Left ventricle myocardium inferior (tissue), 1 donor: ENCODE results near the gene RASAL2. TPM values are rescaled to one million over a fixed set of nuclear protein-coding genes. Genes with fewer than 3 reads are reported as not detected.

Experiments
- DNase-seq: peaks from one replicate; pipeline ENCODE4 v3.0.0-alpha.2; 2020
- H3K27ac ChIP-seq: fragments of 200-600 bp; replicated peaks from 2 replicates; pipeline ENCODE4 v1.8.0; 2021
- H3K27me3 ChIP-seq: fragments of 200-600 bp; 2 replicates; pipeline ENCODE4 v1.8.0; 2021; ENCODE audit warnings: low read depth
- H3K36me3 ChIP-seq: fragments of 200-600 bp; 2 replicates; pipeline ENCODE4 v1.8.0; 2021
- H3K4me1 ChIP-seq: fragments of 200-600 bp; 2 replicates; pipeline ENCODE4 v1.8.0; 2021
- H3K4me3 ChIP-seq: fragments of 200-600 bp; 2 replicates; pipeline ENCODE4 v1.8.0; 2021; ENCODE audit warnings: mild to moderate bottlenecking, moderate library complexity
- H3K9me3 ChIP-seq: fragments of 200-600 bp; replicated peaks from 2 replicates; pipeline ENCODE4 v1.8.0; 2021
- CTCF ChIP-seq: fragments of 200-600 bp; IDR thresholded peaks from 2 replicates; pipeline ENCODE4 v1.8.0; 2021; ENCODE audit warnings: antibody characterized with exemption, mild to moderate bottlenecking, borderline replicate concordance
- intact Hi-C: fragments of 100-400 bp; cut with micrococcal nuclease; formaldehyde crosslinking; loops from one replicate; pipeline ENCODE4 v1.11.0; 2022
- total RNA-seq: library from RNA; stranded (reverse); fragmentation: NEBNext Ultra II Directional; extraction: Animal tissue kit (Norgen Biotek cat#: 25700); gene quantifications from one replicate; pipeline ENCODE4 v1.2.1, GENCODE V29; 2021
- donor health status: DM: no; HTN: yes; CAD: no; lungs with severe emphysema.

Gene RASAL2
- total RNA-seq, 1 donor from 2014 or later = 28.3 TPM

DNA sequence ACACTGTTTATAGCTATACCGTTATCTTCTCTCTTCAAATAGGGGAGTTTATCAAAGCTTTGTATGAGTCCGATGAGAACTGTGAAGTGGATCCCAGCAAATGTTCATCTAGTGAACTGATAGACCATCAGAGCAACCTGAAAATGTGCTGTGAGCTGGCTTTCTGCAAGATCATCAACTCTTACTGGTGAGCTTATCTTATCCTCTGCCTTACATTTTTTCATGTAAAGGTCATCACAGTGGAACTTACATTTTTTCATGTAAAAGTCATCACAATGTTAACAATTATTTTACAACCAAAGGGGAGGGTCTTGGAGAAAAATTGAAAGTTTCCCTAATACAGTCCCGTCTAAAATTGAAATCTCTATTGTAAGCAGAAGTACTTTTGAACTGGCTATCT is 357.6 kb downstream of the RASAL2 start:
- no peak for DNase-seq
- Histone ChIP-seq H3K27ac (no peak overlapping the region), H3K9me3 (no peaks in the 10 kb centered on the region), H3K36me3 (peaks cover 38% of the 10 kb centered on the region), H3K4me3 (no peak overlapping the region), H3K4me1 (peaks cover 5% of the 10 kb centered on the region), H3K27me3 (no peaks in the 10 kb centered on the region)
- no peak for TF ChIP-seq CTCF
- intact Hi-C loops = no loop called here

DNA sequence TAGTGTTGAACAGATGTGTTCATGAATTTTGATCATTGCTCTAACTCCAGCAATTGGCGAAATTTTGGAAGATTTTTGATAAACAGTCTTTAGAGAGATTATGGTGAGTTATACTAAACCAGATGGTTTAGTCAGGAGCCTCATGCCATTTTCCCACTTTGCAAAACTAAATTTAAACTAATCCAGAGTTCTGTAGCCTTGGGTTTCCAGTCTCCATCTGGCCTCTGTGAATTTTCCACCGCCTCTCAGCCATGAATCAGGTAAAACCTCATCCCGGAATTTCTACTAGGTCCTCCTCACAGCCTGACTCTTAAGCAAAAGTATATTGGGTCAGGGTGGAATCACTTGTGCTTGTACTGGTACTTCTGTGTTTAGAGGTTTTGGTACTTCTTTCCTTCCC is 358.1 kb downstream of the RASAL2 start:
- intact Hi-C loops = no loop called here
- Histone ChIP-seq H3K36me3 (peaks cover 40% of the 10 kb centered on the region), H3K4me1 (peaks cover 5% of the 10 kb centered on the region), H3K4me3 (no peak overlapping the region), H3K9me3 (no peaks in the 10 kb centered on the region), H3K27ac (no peak overlapping the region), H3K27me3 (no peaks in the 10 kb centered on the region)
- TF ChIP-seq CTCF = no peak
- no peak for DNase-seq

GRCh38 chr1:178456472-178456871 is 362.6 kb downstream of the RASAL2 start:
- H3K9me3 ChIP-seq = no peaks in the 10 kb centered on the region
- peaks cover 26% of the 10 kb centered on the region for H3K4me1 ChIP-seq
- no peaks in the 10 kb centered on the region for H3K27me3 ChIP-seq
- no peak for TF ChIP-seq CTCF
- H3K36me3 ChIP-seq = peaks cover 52% of the 10 kb centered on the region
- DNase-seq = no peak
- no peak overlapping the region for H3K4me3 ChIP-seq
- intact Hi-C loops = no loop called here
- no peak overlapping the region for H3K27ac ChIP-seq

DNA sequence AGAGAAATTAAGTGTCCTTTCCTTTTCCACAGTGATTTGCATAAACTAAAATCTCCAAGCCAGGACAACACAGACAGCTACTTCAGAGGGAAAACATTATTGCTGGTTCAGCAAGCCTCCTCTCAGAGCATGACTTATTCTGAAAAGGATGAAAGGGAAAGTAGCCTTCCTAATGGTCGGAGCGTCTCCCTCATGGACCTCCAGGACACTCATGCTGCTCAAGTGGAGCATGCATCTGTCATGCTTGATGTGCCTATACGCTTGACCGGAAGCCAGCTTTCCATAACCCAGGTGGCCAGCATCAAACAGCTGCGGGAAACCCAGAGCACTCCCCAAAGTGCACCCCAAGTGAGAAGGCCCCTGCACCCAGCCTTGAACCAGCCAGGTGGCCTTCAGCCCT is 363.7 kb downstream of the RASAL2 start:
- H3K4me1 ChIP-seq = peaks cover 25% of the 10 kb centered on the region
- peaks cover 40% of the 10 kb centered on the region for H3K36me3 ChIP-seq
- H3K27me3 ChIP-seq = no peaks in the 10 kb centered on the region
- TF ChIP-seq CTCF = no peak
- no peak overlapping the region for H3K4me3 ChIP-seq
- no peak overlapping the region for H3K27ac ChIP-seq
- intact Hi-C loops = no loop called here
- H3K9me3 ChIP-seq = no peaks in the 10 kb centered on the region
- no peak for DNase-seq

- no peak for DNase-seq
- Histone ChIP-seq H3K4me1 (peaks cover 25% of the 10 kb centered on the region), H3K9me3 (no peaks in the 10 kb centered on the region), H3K36me3 (peaks cover 37% of the 10 kb centered on the region), H3K27me3 (no peaks in the 10 kb centered on the region), H3K27ac (no peak overlapping the region), H3K4me3 (no peak overlapping the region)
- intact Hi-C loops = no loop called here
- TF ChIP-seq CTCF = no peak
Measured at GRCh38 chr1:178458203-178458602, 364.3 kb downstream of the RASAL2 start.

DNA sequence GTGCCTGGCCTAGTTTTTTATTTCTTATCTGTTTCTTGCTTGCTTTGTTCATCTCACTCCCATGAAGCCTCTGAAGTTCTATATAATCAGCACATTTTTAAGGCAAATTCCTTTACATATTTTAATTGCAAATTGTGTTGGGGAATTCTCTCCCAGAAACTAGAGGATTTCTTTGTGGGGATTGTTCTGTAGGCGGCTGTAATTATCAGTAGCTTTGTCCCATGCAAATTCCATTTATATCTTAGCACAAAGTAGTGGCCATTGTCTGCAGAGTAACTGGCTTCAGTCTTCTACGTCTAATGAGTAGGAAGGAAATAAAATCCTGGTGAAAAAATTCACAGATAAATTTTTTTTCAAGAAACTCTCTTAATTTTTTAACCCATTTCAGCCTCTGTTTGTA is 367.2 kb downstream of the RASAL2 start:
- DNase-seq = no peak
- Histone ChIP-seq H3K36me3 (peaks cover 42% of the 10 kb centered on the region), H3K4me3 (no peak overlapping the region), H3K27ac (no peak overlapping the region), H3K27me3 (no peaks in the 10 kb centered on the region), H3K4me1 (peaks cover 25% of the 10 kb centered on the region), H3K9me3 (no peaks in the 10 kb centered on the region)
- intact Hi-C loops = no loop called here
- TF ChIP-seq CTCF = no peak
